PC-9 (cell line): Measurements from ENCODE around the gene ADORA1. TPM values are rescaled to one million over a fixed set of nuclear protein-coding genes. Genes with fewer than 3 reads are reported as not detected.

Experiments
- BruUV-seq: library from RNA; stranded (reverse); fragments of 400-500 nt; replicated peaks from 2 replicates; lab custom pipeline; 2021; lab: Mats Ljungman, UMichigan
- CTCF ChIA-PET: fragments of 300-600 bp; sonication (Branson Sonifier 250); formaldehyde crosslinking; loops from one replicate; lab custom pipeline; 2022; ENCODE audit warnings: antibody characterized with exemption; lab: Charles Lee
- POLR2A ChIA-PET: fragments of 300-600 bp; sonication (Branson Sonifier 250); formaldehyde crosslinking; loops from one replicate; lab custom pipeline; 2022; ENCODE audit warnings: antibody characterized with exemption; ENCODE audit not compliant: unreplicated experiment; lab: Charles Lee
- DNase-seq, 2 experiments: peaks; one replicate each; pipeline versions ENCODE4 v3.0.0 to v3.0.0-alpha.2; 2015 to 2022; ENCODE audit warnings: mixed read lengths in 1 of 2
- H2AFZ ChIP-seq: fragments of 200-600 bp; sonication (generic); 2 replicates; pipeline ENCODE4 v1.8.1; 2017; ENCODE audit warnings: antibody characterized with exemption
- H3F3A ChIP-seq: fragments of 200-600 bp; sonication (generic); 2 replicates; pipeline ENCODE4 v1.8.1; 2017; ENCODE audit warnings: antibody characterized with exemption, mild to moderate bottlenecking, low read depth; ENCODE audit not compliant: insufficient read depth
- H3K27ac ChIP-seq: fragments of 200-600 bp; sonication (generic); 2 replicates; pipeline ENCODE4 v1.6.1; 2016; ENCODE audit warnings: mixed run types
- H3K27me3 ChIP-seq: fragments of 200-600 bp; sonication (generic); 2 replicates; pipeline ENCODE4 v1.6.1; 2016; ENCODE audit warnings: low read depth, mixed run types; ENCODE audit not compliant: insufficient read depth
- H3K36me3 ChIP-seq: fragments of 200-600 bp; sonication (generic); 2 replicates; pipeline ENCODE4 v1.6.1; 2016; ENCODE audit warnings: low read depth, mixed run types
- H3K4me1 ChIP-seq: fragments of 200-600 bp; sonication (generic); replicated peaks from 2 replicates; pipeline ENCODE4 v1.6.1; 2016; ENCODE audit warnings: mixed run types; ENCODE audit not compliant: insufficient read depth
- H3K4me2 ChIP-seq: fragments of 200-600 bp; sonication (generic); 2 replicates; pipeline ENCODE4 v1.6.1; 2017; ENCODE audit warnings: mixed run types
- H3K4me3 ChIP-seq: fragments of 200-600 bp; sonication (generic); 2 replicates; pipeline ENCODE4 v1.6.1; 2016; ENCODE audit warnings: mixed run types
- H3K79me2 ChIP-seq: fragments of 200-600 bp; sonication (generic); 2 replicates; pipeline ENCODE4 v1.6.1; 2017; ENCODE audit warnings: low read depth, mixed run types
- H3K9me2 ChIP-seq: fragments of 200-600 bp; sonication (generic); 2 replicates; pipeline ENCODE4 v1.8.1; 2017; ENCODE audit warnings: mild to moderate bottlenecking; ENCODE audit not compliant: insufficient read depth
- H3K9me3 ChIP-seq: fragments of 200-600 bp; sonication (generic); 2 replicates; pipeline ENCODE4 v1.8.1; 2016; ENCODE audit warnings: low read depth; ENCODE audit not compliant: insufficient read depth
- H4K20me1 ChIP-seq: fragments of 200-600 bp; sonication (generic); 2 replicates; pipeline ENCODE4 v1.8.1; 2017; ENCODE audit not compliant: insufficient read depth
- CTCF ChIP-seq: fragments of 200-600 bp; sonication (generic); conservative IDR thresholded peaks from 2 replicates; pipeline ENCODE4 v1.6.1; 2017; ENCODE audit warnings: mixed run types, antibody characterized with exemption, mild to moderate bottlenecking, moderate library complexity
- EZH2 ChIP-seq: fragments of 200-600 bp; sonication (generic); IDR thresholded peaks from 2 replicates; pipeline ENCODE4 v1.8.0; 2017; ENCODE audit warnings: antibody characterized with exemption, low read depth
- intact Hi-C: fragments of 100-400 bp; cut with micrococcal nuclease; formaldehyde crosslinking; loops from one replicate; pipeline ENCODE4 v1.10.0; 2022; ENCODE audit not compliant: unreplicated experiment
- total RNA-seq: library from RNA; stranded (reverse); gene quantifications from 2 replicates; pipeline ENCODE4 v1.2.3, GENCODE V29; 2021

The ADORA1 gene
- total RNA-seq, 1 experiment from 2014 or later = 8.3 TPM

- Histone ChIP-seq H3K27me3 (no peaks in the 10 kb centered on the region), H3K4me2 (no peak overlapping the region), H2AFZ (no peak overlapping the region), H3K4me3 (no peak overlapping the region), H3K4me1 (peaks cover 17% of the 10 kb centered on the region), H3K27ac (no peak overlapping the region), H4K20me1 (no peaks in the 10 kb centered on the region), H3K36me3 (no peaks in the 10 kb centered on the region), H3K9me2 (no peaks in the 10 kb centered on the region), H3F3A (no peaks in the 10 kb centered on the region), H3K9me3 (no peaks in the 10 kb centered on the region), H3K79me2 (no peaks in the 10 kb centered on the region)
- ChIA-PET POLR2A (no interaction called here), CTCF (interaction anchor here (0.6 kb wide), 1 partner anchor 131 kb away, joined by 3 read pairs; no protein-coding TSS in a partner anchor)
- BruUV-seq = no TSS peak
- no peak for TF ChIP-seq CTCF
- no peak for TF ChIP-seq EZH2
- intact Hi-C loops = no loop called here
- no peak for DNase-seq
These were observed 42.4 kb downstream of the ADORA1 start for GRCh38 chr1:203169770-203170520.

DNA sequence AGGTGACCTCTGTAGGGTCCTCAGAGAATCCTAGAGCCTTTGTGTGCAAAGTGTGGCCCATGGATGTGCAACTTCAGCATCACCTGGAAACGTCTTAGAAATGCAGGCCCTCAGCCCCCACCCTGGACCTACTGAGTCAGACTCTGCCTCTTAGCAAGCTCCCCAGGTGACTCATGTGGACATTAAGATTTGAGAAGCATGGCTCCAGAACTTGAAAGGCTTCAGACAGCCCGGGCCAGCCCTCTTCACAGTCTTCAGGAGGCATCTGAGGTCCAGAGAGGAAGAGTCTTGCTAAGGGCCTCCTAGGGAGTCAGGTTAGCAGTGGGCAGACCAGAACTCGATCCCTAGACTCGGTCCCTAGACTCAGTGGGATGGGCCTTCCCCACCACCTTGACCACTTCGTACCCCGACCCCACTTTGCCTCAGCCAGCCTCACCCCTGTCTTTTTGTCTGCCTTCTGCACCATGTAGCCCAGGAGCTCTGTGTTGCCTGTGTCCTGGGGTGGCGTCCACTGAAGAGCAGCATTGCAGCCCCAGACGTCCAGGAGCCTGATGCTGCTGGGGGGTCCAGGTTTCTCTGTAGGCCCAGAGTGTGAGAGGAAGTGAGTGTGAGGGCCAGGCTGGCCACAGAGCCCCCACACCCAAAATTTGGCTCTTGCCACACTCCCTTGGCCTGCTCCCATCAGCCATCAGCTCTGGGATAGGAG lies 43.3 kb downstream of the ADORA1 start:
- Histone ChIP-seq H3K79me2 (no peaks in the 10 kb centered on the region), H3F3A (no peaks in the 10 kb centered on the region), H3K4me2 (no peak overlapping the region), H2AFZ (no peak overlapping the region), H3K27me3 (no peaks in the 10 kb centered on the region), H3K36me3 (no peaks in the 10 kb centered on the region), H3K9me2 (no peaks in the 10 kb centered on the region), H3K27ac (no peak overlapping the region), H3K9me3 (no peaks in the 10 kb centered on the region), H3K4me1 (peaks cover 17% of the 10 kb centered on the region), H3K4me3 (no peak overlapping the region), H4K20me1 (no peaks in the 10 kb centered on the region)
- TF ChIP-seq EZH2 = no peak
- no peak for TF ChIP-seq CTCF
- intact Hi-C loops = no loop called here
- CTCF ChIA-PET = interaction anchor here (0.5 to 0.6 kb wide), 2 partner anchors 132 to 244 kb away, joined by 3 read pairs; partner anchors contain the start of gene KLHL12
- POLR2A ChIA-PET = no interaction called here
- BruUV-seq = no TSS peak
- DNase-seq = no peak

DNA sequence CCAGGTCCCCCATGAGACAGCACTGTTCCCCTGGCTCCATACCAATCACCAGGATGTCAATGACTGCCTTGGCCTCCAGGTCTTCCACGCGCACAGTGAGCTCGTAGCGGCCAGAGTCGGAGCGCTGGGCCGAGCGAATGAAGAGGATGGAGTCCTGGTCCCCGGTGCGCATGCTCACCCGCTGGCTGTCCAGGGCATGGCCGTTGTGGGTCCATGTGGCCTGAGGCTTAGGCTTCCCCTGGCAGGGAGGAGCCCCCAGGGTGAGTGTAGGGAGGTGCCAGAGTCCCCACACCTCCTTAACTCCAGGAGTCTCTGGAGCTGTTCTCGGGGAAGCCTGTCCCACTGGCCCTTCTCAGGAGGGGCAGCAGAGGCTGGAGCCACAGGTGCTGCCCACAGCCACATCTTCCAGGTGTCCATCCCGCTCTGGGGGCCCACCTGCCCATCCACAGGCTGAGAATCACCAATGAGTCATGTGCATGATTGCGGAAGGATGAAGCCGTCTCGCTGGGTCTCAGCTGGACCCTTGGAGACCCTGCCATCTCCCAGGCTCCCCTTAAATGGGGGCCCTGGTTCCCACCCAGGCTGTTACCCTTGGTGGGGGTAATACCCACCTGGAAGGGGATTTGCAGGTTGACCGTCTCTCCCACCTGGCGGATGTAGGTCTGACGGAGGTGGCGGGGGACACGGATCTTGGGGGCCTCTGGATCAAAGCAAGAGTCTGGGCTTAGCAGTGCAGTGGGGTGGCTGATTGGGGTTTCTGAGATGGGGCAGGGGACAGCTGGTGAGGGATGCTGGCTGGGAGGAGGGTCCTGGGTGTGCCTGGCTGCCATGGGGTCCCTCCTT lies 44.0 kb downstream of the ADORA1 start:
- Histone ChIP-seq H3K79me2 (no peaks in the 10 kb centered on the region), H3K4me3 (no peak overlapping the region), H3K9me2 (no peaks in the 10 kb centered on the region), H3K9me3 (no peaks in the 10 kb centered on the region), H3K4me1 (peaks cover 23% of the 10 kb centered on the region), H3K27me3 (no peaks in the 10 kb centered on the region), H2AFZ (no peak overlapping the region), H3F3A (no peaks in the 10 kb centered on the region), H3K36me3 (no peaks in the 10 kb centered on the region), H3K4me2 (no peak overlapping the region), H3K27ac (no peak overlapping the region), H4K20me1 (no peaks in the 10 kb centered on the region)
- no peak for DNase-seq
- intact Hi-C loops = loop anchor here (1.0 to 2.0 kb wide), 4 partner anchors 43 to 132 kb away; no protein-coding TSS in a partner anchor
- no TSS peak for BruUV-seq
- ChIA-PET CTCF (interaction anchor here (0.5 to 2.6 kb wide), 7 partner anchors 19 to 244 kb away, joined by 3 to 20 read pairs (median 4); partner anchors contain the start of genes ADORA1 and KLHL12), POLR2A (no interaction called here)
- TF ChIP-seq EZH2 (no peak), CTCF (no peak)
